ENCODE measurements around the gene IFT22. TPM values are rescaled to one million over a fixed set of nuclear protein-coding genes. Genes with fewer than 3 reads are reported as not detected.

Gene IFT22
- total and polyA plus RNA-seq, 2 donors from 2014 or later = 42.5 to 92.7 TPM

DNA sequence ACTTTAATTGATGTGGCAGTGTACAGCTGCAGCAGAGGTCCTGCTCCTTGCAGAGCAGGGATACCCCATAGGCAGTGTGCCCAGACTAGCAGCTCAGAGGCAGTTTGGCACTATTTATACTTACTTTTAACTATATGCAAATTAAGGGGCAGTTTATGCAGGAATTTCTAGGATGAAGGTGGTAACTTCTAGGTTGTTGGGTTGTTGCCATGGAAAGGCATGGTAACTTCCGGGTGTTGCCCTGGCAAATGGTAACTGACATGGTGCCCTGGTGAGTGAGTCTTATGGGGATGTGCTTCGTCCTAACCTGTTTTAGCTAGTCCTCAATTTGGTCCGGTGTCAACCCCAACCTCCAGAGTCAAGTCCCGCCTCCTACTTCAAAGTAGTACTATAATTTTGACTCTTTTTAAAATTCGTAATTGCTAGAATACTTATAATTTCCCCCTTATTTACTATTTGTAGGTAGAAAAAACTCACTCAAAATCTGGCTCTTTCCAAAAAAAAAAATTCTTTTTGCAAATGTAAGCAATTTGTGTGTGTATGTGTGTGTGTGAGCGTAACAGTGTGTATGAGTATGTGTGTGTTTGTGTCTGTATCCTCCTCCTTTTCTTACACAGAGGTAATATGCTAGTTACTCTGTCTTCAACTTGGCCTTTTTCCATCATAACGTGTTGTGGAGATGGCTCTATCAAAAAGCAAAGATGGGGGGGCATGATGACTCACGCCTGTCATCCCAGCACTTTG, 47.0 kb upstream of the IFT22 start:
- Histone ChIP-seq H3K4me1 (ENCODE audit: control insufficient read depth in 2 of 3, insufficient read depth in 2 of 3, low read depth in 1 of 3, low read length in 3 of 3) (peaks cover 0 to 2% (median 0%) of the 10 kb centered on the region in 3 donors), H3K9ac (ENCODE audit: low read length in 3 of 3) (no peak overlapping the region), H3K27me3 (ENCODE audit: control insufficient read depth, insufficient read depth, low read length) (no peaks in the 10 kb centered on the region), H3K4me3 (ENCODE audit: low read length in 3 of 3) (no peak overlapping the region), H3K27ac (ENCODE audit: low read depth in 2 of 2, low read length in 2 of 2) (no peak overlapping the region), H3K36me3 (ENCODE audit: control insufficient read depth in 2 of 3, insufficient read depth in 3 of 3, low read length in 3 of 3) (no peaks in the 10 kb centered on the region), H3K9me3 (ENCODE audit: control insufficient read depth in 2 of 3, insufficient read depth in 1 of 3, low read length in 3 of 3) (no peaks in the 10 kb centered on the region)
- TF ChIP-seq, protein P1, sequence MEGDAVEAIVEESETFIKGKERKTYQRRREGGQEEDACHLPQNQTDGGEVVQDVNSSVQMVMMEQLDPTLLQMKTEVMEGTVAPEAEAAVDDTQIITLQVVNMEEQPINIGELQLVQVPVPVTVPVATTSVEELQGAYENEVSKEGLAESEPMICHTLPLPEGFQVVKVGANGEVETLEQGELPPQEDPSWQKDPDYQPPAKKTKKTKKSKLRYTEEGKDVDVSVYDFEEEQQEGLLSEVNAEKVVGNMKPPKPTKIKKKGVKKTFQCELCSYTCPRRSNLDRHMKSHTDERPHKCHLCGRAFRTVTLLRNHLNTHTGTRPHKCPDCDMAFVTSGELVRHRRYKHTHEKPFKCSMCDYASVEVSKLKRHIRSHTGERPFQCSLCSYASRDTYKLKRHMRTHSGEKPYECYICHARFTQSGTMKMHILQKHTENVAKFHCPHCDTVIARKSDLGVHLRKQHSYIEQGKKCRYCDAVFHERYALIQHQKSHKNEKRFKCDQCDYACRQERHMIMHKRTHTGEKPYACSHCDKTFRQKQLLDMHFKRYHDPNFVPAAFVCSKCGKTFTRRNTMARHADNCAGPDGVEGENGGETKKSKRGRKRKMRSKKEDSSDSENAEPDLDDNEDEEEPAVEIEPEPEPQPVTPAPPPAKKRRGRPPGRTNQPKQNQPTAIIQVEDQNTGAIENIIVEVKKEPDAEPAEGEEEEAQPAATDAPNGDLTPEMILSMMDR (IDR thresholded peaks at IDR 0.05; ENCODE audit: borderline replicate concordance, extremely low read depth, insufficient read depth) = no peak
- intact Hi-C loops (cut with DNase I) = loop anchor here (10.0 kb wide), 1 partner anchor 166 kb away; no protein-coding TSS in a partner anchor
- FAIRE-seq (no peak), DNase-seq (no peak)

DNA sequence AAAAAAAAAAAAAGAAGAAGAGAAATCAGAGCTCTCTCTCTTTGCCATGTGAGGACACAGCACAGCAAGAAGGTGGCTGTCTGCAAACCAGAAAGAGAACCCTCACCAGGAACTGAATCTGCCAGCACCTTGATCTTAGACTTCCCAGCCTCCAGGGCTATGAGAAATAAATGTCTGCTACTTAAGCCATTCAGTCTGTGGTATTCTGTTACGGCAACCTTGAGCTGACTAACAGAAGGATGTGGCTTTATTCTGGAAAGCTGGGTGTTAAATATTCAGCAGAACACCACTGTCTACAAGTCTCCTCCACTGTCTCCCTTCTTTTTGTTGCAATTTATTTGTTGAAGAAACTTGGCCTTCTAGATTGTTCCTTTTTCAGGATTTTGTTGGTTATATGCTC, 46.1 kb upstream of the IFT22 start:
- Histone ChIP-seq H3K4me3 (ENCODE audit: low read length in 3 of 3) (no peak overlapping the region), H3K4me1 (ENCODE audit: control insufficient read depth in 2 of 3, insufficient read depth in 2 of 3, low read depth in 1 of 3, low read length in 3 of 3) (peaks cover 0 to 3% (median 0%) of the 10 kb centered on the region in 3 donors), H3K9ac (ENCODE audit: low read length in 3 of 3) (no peak overlapping the region), H3K27me3 (ENCODE audit: control insufficient read depth, insufficient read depth, low read length) (no peaks in the 10 kb centered on the region), H3K27ac (ENCODE audit: low read depth in 2 of 2, low read length in 2 of 2) (no peak overlapping the region), H3K9me3 (ENCODE audit: control insufficient read depth in 2 of 3, insufficient read depth in 1 of 3, low read length in 3 of 3) (no peaks in the 10 kb centered on the region), H3K36me3 (ENCODE audit: control insufficient read depth in 2 of 3, insufficient read depth in 3 of 3, low read length in 3 of 3) (no peaks in the 10 kb centered on the region)
- FAIRE-seq = no peak
- intact Hi-C loops (cut with DNase I) = loop anchor here (10.0 kb wide), 1 partner anchor 167 kb away; no protein-coding TSS in a partner anchor
- TF ChIP-seq, protein P1 (IDR thresholded peaks at IDR 0.05; ENCODE audit: borderline replicate concordance, extremely low read depth, insufficient read depth) = no peak
- no peak for DNase-seq

DNA sequence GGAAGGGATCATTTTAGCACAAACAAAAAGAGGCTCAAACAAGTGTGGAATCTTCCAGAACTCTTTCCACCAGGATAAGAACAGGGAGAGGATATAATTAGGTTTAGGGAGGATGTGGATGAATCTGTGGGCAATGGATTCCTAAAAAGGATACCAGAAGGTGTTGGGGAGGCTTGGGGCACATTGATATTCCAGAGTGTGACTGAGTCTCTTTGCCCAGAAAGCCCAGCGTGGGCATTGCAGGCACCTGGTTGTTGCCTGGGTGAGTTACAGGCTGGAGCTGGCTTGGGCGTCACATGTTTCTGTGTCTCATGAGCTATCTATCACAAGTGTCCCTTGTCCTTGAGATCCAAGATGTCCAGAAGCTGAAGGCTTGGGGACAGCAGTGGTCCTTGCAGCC, 44.3 kb upstream of the IFT22 start:
- Histone ChIP-seq H3K27ac (ENCODE audit: low read depth in 2 of 2, low read length in 2 of 2) (no peak overlapping the region), H3K9ac (ENCODE audit: low read length in 3 of 3) (no peak overlapping the region), H3K4me3 (ENCODE audit: low read length in 3 of 3) (no peak overlapping the region), H3K36me3 (ENCODE audit: control insufficient read depth in 2 of 3, insufficient read depth in 3 of 3, low read length in 3 of 3) (no peaks in the 10 kb centered on the region), H3K4me1 (ENCODE audit: control insufficient read depth in 2 of 3, insufficient read depth in 2 of 3, low read depth in 1 of 3, low read length in 3 of 3) (peaks cover 0 to 3% (median 0%) of the 10 kb centered on the region in 3 donors), H3K9me3 (ENCODE audit: control insufficient read depth in 2 of 3, insufficient read depth in 1 of 3, low read length in 3 of 3) (no peaks in the 10 kb centered on the region), H3K27me3 (ENCODE audit: control insufficient read depth, insufficient read depth, low read length) (no peaks in the 10 kb centered on the region)
- no peak for DNase-seq
- no peak for FAIRE-seq
- TF ChIP-seq, protein P1 (IDR thresholded peaks at IDR 0.05; ENCODE audit: borderline replicate concordance, extremely low read depth, insufficient read depth) = no peak
- intact Hi-C loops (cut with DNase I) = loop anchor here (10.0 kb wide), 1 partner anchor 169 kb away; no protein-coding TSS in a partner anchor
